Activated B cell treated with CpG ODN at 0.5 μM for 24 hours (primary cell): ENCODE results near the gene MRPS12. TPM values are rescaled to one million over a fixed set of nuclear protein-coding genes. Genes with fewer than 3 reads are reported as not detected.

Source experiments
- ATAC-seq: fragments of 200-7000 bp; cut with Tn5 transposase; one replicate; pipeline ENCODE4 v1.10.0; 2021; ENCODE audit warnings: low read depth, mild to moderate bottlenecking, moderate library complexity
- CTCF ChIA-PET: fragments of 350-600 bp; sonication (Branson Sonifier 250); formaldehyde crosslinking; loops from one replicate; lab custom pipeline; 2021; ENCODE audit warnings: antibody characterized with exemption; lab: Charles Lee
- POLR2A ChIA-PET: fragments of 350-600 bp; sonication (Branson Sonifier 250); formaldehyde crosslinking; loops from one replicate; lab custom pipeline; 2021; ENCODE audit warnings: antibody characterized with exemption; lab: Charles Lee
- DNase-seq: peaks from one replicate; pipeline ENCODE4 v3.0.0; 2022
- H3K27ac Mint-ChIP-seq: one replicate; pipeline ENCODE4 v1.8.0; 2020; ENCODE audit warnings: mixed read lengths
- H3K27me3 Mint-ChIP-seq: one replicate; pipeline ENCODE4 v1.8.0; 2021; ENCODE audit warnings: mixed read lengths
- H3K36me3 Mint-ChIP-seq: one replicate; pipeline ENCODE4 v1.8.0; 2021; ENCODE audit warnings: low read depth, mixed read lengths
- H3K4me1 Mint-ChIP-seq: one replicate; pipeline ENCODE4 v1.8.0; 2021; ENCODE audit warnings: mixed read lengths
- H3K4me3 Mint-ChIP-seq: one replicate; pipeline ENCODE4 v1.8.0; 2020; ENCODE audit warnings: mild to moderate bottlenecking, mixed read lengths
- H3K9me3 Mint-ChIP-seq: one replicate; pipeline ENCODE4 v1.8.0; 2020; ENCODE audit warnings: mixed read lengths
- CTCF ChIP-seq: fragments of 200-600 bp; IDR thresholded peaks from one replicate; pipeline ENCODE4 v1.8.0; 2022; ENCODE audit warnings: antibody characterized with exemption, mild to moderate bottlenecking
- intact Hi-C: fragments of 100-400 bp; cut with micrococcal nuclease; formaldehyde crosslinking; loops from one replicate; pipeline ENCODE4 v1.15.1; 2024
- total RNA-seq: library from RNA; stranded (reverse); gene quantifications from 2 replicates; pipeline ENCODE4 v1.2.3, GENCODE V29; 2022

MRPS12 gene
- total RNA-seq, 1 donor from 2014 or later: 51.6 TPM

DNA sequence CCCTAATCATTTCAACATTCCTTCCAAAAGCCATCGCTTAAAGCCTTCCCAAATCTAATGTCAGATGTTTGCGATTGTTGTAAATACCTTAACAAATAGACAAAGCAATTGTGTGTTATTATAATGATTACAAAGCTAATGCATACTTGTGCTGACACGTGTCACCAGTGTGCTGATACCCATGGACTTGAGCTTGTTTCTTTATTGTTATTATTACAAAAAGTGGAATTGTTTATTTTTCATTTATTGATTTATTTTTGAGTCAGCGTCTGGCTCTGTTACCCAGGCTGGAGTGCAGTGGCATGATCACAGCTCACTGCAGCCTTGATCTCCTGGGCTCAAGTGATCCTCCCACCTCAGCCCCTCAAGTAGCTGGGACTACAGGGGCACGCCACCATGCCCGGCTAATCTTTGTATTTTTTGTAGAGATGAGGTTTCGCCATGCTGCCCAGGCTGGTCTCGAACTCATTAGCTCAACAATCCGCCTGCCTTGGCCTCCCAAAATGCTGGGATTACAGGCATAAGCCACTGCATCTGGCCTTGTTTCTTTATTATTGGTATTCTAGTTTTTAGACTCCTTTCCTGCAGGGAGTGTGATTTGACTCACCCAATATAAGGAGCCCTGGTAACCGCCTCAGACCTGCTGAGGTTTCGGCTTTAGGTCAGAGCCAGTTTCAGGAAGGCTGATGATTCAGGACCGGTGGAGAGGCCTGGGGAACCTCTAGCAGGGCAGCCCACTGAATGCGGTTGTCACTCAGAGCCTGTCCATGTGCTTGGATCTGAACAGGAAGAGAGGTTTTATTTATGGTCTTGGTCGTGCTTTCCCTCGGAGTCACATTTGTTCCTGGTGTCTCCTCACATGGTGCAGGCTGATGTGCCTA lies 46.9 kb downstream of the MRPS12 start:
- ATAC-seq: no peak

DNA sequence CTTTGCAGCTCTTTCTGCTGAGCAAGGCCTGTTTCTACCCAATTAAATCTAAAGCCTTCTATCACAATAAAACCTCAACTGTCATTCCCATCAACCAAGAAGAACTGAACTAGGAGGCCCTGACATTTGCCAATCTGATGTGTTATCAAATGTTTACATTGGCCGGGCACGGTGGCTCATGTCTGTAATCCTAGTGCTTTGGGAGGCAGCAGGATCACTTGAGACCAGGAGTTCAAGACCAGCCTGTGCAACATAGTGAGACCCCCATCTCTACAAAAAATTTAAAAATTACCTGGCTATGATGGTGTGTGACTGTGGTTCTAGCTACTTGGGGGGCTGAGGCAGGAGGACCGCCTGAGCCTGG lies 47.6 kb downstream of the MRPS12 start:
- intact Hi-C loops: no loop called here
- CTCF ChIA-PET: no interaction called here

More for the DNA sequence above, 46.9 kb downstream of the MRPS12 start:
- peaks cover 11% of the 10 kb centered on the region for H3K4me1 Mint-ChIP-seq
- no peak overlapping the region for H3K27ac Mint-ChIP-seq
- TF ChIP-seq CTCF: no peak
- peaks cover 5% of the 10 kb centered on the region for H3K9me3 Mint-ChIP-seq
- peaks cover 41% of the 10 kb centered on the region for H3K27me3 Mint-ChIP-seq
- intact Hi-C loops: no loop called here
- no peaks in the 10 kb centered on the region for H3K36me3 Mint-ChIP-seq
- DNase-seq: no peak
- no peak overlapping the region for H3K4me3 Mint-ChIP-seq
- ChIA-PET POLR2A (no interaction called here), CTCF (no interaction called here)

GRCh38 chr19:38979812-38980211 lies 49.1 kb downstream of the MRPS12 start:
- H3K4me3 Mint-ChIP-seq: no peak overlapping the region
- no peak overlapping the region for H3K27ac Mint-ChIP-seq
- peaks cover 36% of the 10 kb centered on the region for H3K27me3 Mint-ChIP-seq
- POLR2A ChIA-PET: no interaction called here
- DNase-seq (no peak), ATAC-seq (no peak)
- H3K36me3 Mint-ChIP-seq: no peaks in the 10 kb centered on the region
- TF ChIP-seq CTCF: no peak
- CTCF ChIA-PET: no interaction called here
- intact Hi-C loops: no loop called here
- peaks cover 11% of the 10 kb centered on the region for H3K4me1 Mint-ChIP-seq
- H3K9me3 Mint-ChIP-seq: peaks cover 5% of the 10 kb centered on the region

More for the DNA sequence above, 47.6 kb downstream of the MRPS12 start:
- no peak for TF ChIP-seq CTCF
- POLR2A ChIA-PET: no interaction called here
- DNase-seq (no peak), ATAC-seq (no peak)
- Mint-ChIP-seq H3K36me3 (no peaks in the 10 kb centered on the region), H3K9me3 (peaks cover 5% of the 10 kb centered on the region), H3K27ac (no peak overlapping the region), H3K4me1 (peaks cover 11% of the 10 kb centered on the region), H3K4me3 (no peak overlapping the region), H3K27me3 (peaks cover 41% of the 10 kb centered on the region)

DNA sequence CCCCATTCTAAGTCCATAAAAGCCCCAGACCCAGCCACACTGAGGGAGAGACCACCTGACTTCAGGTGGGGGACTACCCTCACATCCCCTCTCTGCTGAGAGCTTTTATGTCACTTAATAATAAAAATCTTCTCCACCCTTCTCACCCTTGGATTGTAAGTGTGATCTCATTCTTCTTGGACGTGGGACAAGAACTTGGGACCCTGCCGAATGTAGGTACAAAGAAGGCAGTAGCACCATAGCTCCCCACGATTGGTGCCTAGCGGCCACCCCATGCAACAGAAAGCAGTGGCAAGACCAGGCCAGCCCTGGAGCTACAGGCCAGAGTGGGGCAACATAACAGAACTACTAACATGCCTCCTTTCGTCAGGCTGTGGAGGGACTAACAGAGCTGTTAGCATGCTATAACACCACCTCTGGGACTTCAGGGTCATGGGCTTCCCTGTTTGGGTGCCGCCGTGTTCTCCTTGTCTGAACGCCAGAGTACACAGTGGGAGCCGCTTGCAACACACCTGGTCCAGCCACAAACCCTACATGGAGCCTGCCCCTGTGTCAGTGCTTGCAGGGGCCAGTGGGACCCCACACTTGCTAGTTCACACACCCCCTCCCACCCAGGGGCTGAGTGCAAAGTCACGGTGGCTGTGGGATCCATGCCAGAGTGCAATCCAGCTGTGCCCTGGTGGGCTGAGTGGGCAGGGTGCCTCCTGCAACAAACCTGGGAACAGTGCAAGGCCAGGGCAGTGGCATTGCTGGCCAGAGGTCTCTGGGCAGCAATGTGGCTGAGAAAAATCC lies 50.0 kb downstream of the MRPS12 start:
- no peak overlapping the region for H3K4me3 Mint-ChIP-seq
- H3K27ac Mint-ChIP-seq: no peak overlapping the region
- ATAC-seq: no peak

More for the DNA sequence above, 50.0 kb downstream of the MRPS12 start:
- Mint-ChIP-seq H3K4me1 (peaks cover 7% of the 10 kb centered on the region), H3K27me3 (peaks cover 32% of the 10 kb centered on the region), H3K9me3 (peaks cover 8% of the 10 kb centered on the region), H3K36me3 (no peaks in the 10 kb centered on the region)
- ChIA-PET POLR2A (no interaction called here), CTCF (no interaction called here)
- intact Hi-C loops: no loop called here
- DNase-seq: no peak
- TF ChIP-seq CTCF: no peak

Other genes with a start within 250 kb of the MRPS12 start
- 12.4 and 14.9 TPM in 2 replicates for gene CAPN12, start 186.5 kb upstream of the MRPS12 start, total RNA-seq
- gene LGALS7, start 157.4 kb upstream of the MRPS12 start, total RNA-seq: not detected in 2 replicates
- not detected in 2 replicates for gene LGALS7B, start 141.7 kb upstream of the MRPS12 start, total RNA-seq
- gene LGALS4, start 118.0 kb upstream of the MRPS12 start, total RNA-seq: 2.7 and 4.5 TPM in 2 replicates
- 152 and 164 TPM in 2 replicates for gene ECH1, start 99.2 kb upstream of the MRPS12 start, total RNA-seq
- gene HNRNPL, start 81.0 kb upstream of the MRPS12 start, total RNA-seq: 528 and 546 TPM in 2 replicates
- 53.5 and 65.0 TPM in 2 replicates for gene RINL, start 52.7 kb upstream of the MRPS12 start, total RNA-seq
- 28.4 and 32.7 TPM in 2 replicates for gene SIRT2, start 31.3 kb upstream of the MRPS12 start, total RNA-seq
- 45.5 and 49.5 TPM in 2 replicates for gene NFKBIB, start 31.0 kb upstream of the MRPS12 start, total RNA-seq
- 1.2 and 1.7 TPM in 2 replicates for gene CCER2, start 18.8 kb upstream of the MRPS12 start, total RNA-seq
- 46.4 and 50.9 TPM in 2 replicates for gene SARS2, start 181 bp upstream of the MRPS12 start, total RNA-seq
- not detected in 2 replicates for gene FBXO17, start 44.8 kb downstream of the MRPS12 start, total RNA-seq
- 0.24 TPM in 1 of 2 replicates, not detected in the other for gene FBXO27, start 101.6 kb downstream of the MRPS12 start, total RNA-seq
- not detected in 2 replicates for gene ACP7, start 153.4 kb downstream of the MRPS12 start, total RNA-seq
- 13.7 and 14.2 TPM in 2 replicates for gene PAK4, start 194.8 kb downstream of the MRPS12 start, total RNA-seq